ENCODE results near the gene MIA. TPM values are rescaled to one million over a fixed set of nuclear protein-coding genes. Genes with fewer than 3 reads are reported as not detected.

MIA gene
- total RNA-seq, 4 donors from 2014 or later = 10.4 to 17.0 (median 12.9) TPM

DNA sequence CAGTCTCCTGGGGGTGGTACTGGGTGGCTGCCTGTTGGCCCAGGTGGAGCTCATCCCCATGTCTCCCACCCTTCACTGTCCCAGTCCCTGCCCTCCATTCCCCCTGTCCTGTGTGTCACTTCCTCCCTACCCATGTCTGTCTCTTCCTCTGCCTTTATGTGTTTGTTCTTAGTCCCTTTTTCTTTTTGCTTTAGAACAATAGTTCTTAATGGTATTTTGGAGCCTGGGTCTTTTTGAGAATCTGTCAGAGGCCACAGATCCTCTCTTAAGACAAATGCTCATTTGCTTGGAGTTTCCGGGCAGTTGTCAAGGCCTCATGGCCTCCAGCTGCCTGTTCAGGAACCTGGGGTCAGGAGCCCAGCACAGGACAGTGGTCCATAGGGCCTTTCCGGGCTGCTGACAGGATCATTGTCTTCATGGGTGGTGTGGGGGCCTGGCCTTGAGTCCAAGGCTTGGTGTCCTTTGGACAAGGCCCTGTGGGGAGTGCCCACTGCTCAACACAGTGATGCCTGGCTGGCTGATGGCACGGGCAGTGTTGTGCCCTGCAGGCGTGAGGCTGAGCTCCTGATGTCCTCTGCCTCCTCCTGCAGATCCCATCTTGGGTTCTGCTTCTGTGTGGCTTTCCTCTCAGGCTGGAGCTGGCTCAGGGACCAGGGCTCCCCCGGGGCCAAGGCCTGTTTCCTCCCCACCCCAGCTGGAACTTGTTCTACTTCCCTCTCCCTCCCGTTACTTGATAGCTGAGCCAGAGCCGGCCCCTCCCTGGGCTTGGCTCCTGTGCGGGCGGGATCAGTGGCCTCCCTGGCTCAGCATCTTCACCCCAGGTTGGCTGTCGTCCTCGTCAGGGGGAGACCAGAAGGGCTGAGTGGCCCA is 27.2 kb downstream of the MIA start:
- 14 to 16% methylated on average over 9 to 11 of the region's 11 CpGs for WGBS, 2 donors
- no peak for TF ChIP-seq POLR2A (IDR thresholded peaks at IDR 0.05)
- TF ChIP-seq, protein P1, sequence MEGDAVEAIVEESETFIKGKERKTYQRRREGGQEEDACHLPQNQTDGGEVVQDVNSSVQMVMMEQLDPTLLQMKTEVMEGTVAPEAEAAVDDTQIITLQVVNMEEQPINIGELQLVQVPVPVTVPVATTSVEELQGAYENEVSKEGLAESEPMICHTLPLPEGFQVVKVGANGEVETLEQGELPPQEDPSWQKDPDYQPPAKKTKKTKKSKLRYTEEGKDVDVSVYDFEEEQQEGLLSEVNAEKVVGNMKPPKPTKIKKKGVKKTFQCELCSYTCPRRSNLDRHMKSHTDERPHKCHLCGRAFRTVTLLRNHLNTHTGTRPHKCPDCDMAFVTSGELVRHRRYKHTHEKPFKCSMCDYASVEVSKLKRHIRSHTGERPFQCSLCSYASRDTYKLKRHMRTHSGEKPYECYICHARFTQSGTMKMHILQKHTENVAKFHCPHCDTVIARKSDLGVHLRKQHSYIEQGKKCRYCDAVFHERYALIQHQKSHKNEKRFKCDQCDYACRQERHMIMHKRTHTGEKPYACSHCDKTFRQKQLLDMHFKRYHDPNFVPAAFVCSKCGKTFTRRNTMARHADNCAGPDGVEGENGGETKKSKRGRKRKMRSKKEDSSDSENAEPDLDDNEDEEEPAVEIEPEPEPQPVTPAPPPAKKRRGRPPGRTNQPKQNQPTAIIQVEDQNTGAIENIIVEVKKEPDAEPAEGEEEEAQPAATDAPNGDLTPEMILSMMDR (IDR thresholded peaks at IDR 0.05) = no peak
- H3K4me3 ChIP-seq (ENCODE audit: low read depth, poor library complexity, severe bottlenecking) = no peak overlapping the region
- peak in 1 of 2 donors; percentile 91 for DNase-seq (ENCODE audit: low spot score in 2 of 2)
- intact Hi-C loops (cut with DNase I; ENCODE audit: low total_unique reads) = no loop called here

DNA sequence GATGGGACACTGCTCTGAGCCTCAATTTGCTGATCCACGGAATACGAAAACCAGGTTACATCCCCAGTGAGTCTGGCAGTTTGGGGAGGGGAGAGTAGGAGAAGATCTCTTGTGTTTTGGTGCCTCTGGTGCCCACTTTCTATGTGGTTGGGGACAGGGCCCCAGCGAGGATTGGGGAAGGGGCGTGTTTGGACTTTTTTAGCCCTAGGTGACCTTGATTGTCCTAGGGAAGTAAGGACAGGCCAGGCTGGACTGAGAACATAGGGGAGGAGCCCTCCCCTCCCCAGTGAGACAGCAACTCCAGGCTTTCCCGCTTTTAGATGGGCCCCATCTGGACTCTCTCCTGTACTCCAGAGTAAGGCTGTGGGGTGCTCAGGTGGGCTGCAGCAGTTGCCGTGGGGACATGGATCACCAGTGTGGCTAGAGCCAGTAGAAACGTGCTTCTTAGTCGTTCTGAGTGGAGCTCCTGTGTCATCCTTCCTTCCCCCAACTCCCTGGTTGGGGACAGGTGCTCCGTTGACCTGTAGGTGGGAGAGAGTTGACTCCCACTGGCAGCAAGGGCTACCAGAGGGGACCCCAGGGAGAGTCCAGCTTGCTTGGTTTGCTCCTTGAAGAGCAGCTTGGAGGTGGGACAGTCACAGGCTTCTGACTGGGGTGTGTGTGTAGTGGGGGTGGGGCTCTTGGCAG is 28.0 kb downstream of the MIA start:
- whole genome bisulfite sequencing, 2 donors = 37 to 45% methylated on average over 9 of the region's 9 CpGs
- TF ChIP-seq, protein P1 (IDR thresholded peaks at IDR 0.05) = no peak
- no peak for TF ChIP-seq POLR2A (IDR thresholded peaks at IDR 0.05)
- intact Hi-C loops (cut with DNase I; ENCODE audit: low total_unique reads) = no loop called here
- H3K4me3 ChIP-seq (ENCODE audit: low read depth, poor library complexity, severe bottlenecking) = no peak overlapping the region
- no peak for DNase-seq (ENCODE audit: low spot score in 2 of 2)

- WGBS, 2 donors = 64 to 84% methylated on average over 6 of the region's 6 CpGs
- intact Hi-C loops (cut with DNase I; ENCODE audit: low total_unique reads) = no loop called here
- TF ChIP-seq, protein P1 (IDR thresholded peaks at IDR 0.05) = no peak
- TF ChIP-seq POLR2A (IDR thresholded peaks at IDR 0.05) = no peak
- DNase-seq (ENCODE audit: low spot score in 2 of 2) = no peak
- H3K4me3 ChIP-seq (ENCODE audit: low read depth, poor library complexity, severe bottlenecking) = no peak overlapping the region
Measured at GRCh38 chr19:40803857-40804782, 28.8 kb downstream of the MIA start.

DNA sequence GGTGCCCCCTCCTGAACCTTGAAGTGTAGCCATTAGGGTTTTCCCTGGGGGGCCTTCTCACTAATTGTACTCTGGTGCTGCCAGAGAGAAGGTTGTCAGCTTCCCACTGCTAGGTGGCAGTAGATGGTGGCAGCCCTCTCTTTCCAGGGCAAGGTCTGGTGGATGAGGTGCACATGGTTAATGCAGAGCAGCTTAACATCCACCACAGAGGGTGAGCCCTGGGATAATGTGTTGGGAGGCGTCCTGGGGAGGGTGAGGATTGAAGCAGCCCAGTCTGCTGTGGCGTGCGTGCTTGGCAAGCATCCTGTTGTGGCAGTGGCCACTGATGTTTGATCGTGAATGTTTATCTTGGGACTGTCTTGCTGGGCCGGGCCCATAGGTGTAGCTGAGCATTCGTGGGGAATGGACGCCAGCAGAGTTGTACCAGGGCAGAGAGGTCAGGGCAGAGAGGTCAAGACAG is 29.5 kb downstream of the MIA start:
- no peak for DNase-seq (ENCODE audit: low spot score in 2 of 2)
- no peak for TF ChIP-seq POLR2A (IDR thresholded peaks at IDR 0.05)
- TF ChIP-seq, protein P1 (IDR thresholded peaks at IDR 0.05) = no peak
- 49 to 59% methylated on average over 7 of the region's 7 CpGs for WGBS, 2 donors
- H3K4me3 ChIP-seq (ENCODE audit: low read depth, poor library complexity, severe bottlenecking) = no peak overlapping the region
- intact Hi-C loops (cut with DNase I; ENCODE audit: low total_unique reads) = loop anchor here (5.0 kb wide), 1 partner anchor 143 kb away; no protein-coding TSS in a partner anchor

DNA sequence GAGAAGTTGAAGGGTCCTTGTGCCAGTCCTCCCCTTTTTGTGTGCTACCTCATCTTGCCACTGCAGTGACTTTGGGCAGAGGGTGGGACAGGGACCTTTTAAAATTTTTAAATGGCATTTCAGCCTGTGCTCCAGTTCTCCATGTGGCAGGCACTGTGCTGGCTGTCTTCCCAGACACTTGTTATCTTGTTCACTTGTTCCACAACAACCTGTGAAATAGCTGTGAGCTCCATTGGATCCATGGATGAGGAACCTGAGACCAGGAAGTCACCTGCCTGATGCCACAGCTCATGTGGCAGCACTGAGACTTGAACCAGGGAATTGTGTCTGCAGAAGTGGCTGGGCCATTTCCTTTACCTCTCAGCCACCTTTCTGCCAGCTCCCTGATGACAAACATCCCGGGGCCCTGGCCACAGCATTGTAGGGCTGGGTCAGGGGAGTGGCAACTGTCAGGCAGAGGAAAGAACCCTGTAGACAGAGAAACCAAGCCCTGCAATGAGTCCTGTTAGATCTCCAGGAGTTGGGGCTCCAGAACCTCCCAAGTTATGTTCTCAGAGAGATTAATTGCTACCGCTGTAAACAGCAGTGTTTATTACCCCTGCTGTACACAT is 30.0 kb downstream of the MIA start:
- H3K4me3 ChIP-seq (ENCODE audit: low read depth, poor library complexity, severe bottlenecking) = no peak overlapping the region
- intact Hi-C loops (cut with DNase I; ENCODE audit: low total_unique reads) = loop anchor here (5.0 kb wide), 1 partner anchor 143 kb away; no protein-coding TSS in a partner anchor
- TF ChIP-seq, protein P1 (IDR thresholded peaks at IDR 0.05) = no peak
- TF ChIP-seq POLR2A (IDR thresholded peaks at IDR 0.05) = no peak
- DNase-seq (ENCODE audit: low spot score in 2 of 2) = no peak
- 43 to 67% methylated on average over 2 of the region's 2 CpGs for WGBS, 2 donors

All from lower leg skin (tissue), 4 donors.